Raji (cell line): ENCODE results near the gene IGHMBP2.

ENCODE experiments used
- POLR2A ChIP-seq: IDR thresholded peaks from 2 replicates; pipeline ENCODE4 v1.6.1; 2011; ENCODE audit warnings: low read depth, low read length, control low read depth; ENCODE audit not compliant: insufficient read depth

The IGHMBP2 gene

DNA sequence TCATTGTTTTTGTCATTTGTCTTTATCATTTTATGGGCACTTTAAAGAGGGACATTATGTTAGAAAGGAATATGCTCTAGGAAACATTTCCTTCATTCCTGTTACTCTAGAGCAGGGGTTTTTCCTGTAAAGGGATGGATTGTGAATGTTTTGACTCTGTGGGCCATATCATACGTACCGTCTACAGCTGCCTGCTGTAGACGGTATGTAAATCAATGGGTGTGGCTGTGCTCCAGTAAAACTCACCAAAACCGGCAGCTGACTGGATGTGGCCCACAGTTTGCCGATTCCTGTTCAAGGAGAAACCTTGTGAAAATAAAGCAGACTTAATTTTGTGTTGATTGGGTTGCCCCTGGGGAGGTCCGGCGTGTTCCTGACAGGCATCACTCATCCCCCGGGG lies 7.3 kb downstream of the IGHMBP2 start:
- no peak for TF ChIP-seq POLR2A

DNA sequence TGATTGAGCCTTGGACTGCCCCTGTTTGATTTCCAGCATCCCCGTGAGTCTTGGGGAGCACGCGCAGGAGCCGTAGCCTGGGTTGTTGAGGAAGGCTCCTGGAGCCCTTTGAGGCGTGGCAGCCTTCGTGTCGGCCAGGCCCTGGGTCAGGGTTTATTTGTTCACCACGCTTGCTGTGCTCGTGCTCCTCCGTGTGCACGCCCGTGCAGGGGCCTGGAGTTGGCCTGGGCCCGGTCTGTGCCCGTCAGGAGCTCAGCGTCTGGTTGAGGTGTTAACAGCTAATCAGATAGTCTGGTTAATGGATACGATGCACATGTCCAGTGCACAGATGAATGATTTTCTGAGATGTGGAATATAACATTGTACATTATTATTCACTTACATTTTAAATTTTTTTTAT lies 8.0 kb downstream of the IGHMBP2 start:
- TF ChIP-seq POLR2A = no peak

GRCh38 chr11:68912254-68912653 lies 8.6 kb downstream of the IGHMBP2 start:
- TF ChIP-seq POLR2A = no peak

DNA sequence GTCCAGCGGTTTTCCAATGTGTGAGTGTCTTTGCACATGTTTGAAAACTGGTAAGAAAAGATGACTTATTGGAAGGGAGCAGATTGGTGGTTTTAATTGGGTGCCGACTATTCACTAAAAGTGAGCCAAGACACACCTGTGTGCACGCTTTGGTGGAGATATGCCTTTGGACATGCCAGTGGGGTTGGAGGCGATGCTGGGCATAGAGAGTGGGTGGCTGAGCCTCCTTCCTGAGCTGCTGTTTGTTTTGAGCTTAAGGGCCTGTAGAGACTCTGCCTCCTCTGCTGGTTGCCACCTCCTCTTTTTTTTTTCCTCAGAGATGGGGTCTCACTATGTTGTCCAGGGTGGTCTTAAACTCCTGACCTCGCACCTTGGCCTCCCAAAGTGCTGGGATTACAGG lies 9.5 kb downstream of the IGHMBP2 start:
- TF ChIP-seq POLR2A = no peak

GRCh38 chr11:68914761-68915160 lies 11.1 kb downstream of the IGHMBP2 start:
- TF ChIP-seq POLR2A = no peak

DNA sequence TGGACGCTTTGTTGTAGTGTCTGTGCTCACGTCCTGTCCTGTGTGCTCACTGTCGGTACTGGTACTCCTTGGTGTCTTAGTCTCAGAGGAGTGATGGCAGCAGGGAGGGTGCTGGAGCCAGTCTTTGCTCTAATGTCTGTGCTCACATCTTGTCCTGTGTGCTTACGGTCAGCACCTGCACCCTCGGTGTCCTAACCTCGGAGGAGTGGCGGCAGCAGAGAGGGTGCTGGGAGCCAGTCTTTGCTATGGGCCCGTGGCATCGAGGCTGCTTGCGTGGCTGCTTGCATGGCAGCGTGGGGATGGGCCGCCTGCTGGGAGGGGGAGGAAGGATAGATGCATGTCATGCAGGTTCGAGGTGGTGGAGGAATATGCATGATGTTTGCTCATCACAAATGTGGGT lies 12.7 kb downstream of the IGHMBP2 start:
- no peak for TF ChIP-seq POLR2A

GRCh38 chr11:68923614-68924013 lies 19.9 kb downstream of the IGHMBP2 start:
- no peak for TF ChIP-seq POLR2A

DNA sequence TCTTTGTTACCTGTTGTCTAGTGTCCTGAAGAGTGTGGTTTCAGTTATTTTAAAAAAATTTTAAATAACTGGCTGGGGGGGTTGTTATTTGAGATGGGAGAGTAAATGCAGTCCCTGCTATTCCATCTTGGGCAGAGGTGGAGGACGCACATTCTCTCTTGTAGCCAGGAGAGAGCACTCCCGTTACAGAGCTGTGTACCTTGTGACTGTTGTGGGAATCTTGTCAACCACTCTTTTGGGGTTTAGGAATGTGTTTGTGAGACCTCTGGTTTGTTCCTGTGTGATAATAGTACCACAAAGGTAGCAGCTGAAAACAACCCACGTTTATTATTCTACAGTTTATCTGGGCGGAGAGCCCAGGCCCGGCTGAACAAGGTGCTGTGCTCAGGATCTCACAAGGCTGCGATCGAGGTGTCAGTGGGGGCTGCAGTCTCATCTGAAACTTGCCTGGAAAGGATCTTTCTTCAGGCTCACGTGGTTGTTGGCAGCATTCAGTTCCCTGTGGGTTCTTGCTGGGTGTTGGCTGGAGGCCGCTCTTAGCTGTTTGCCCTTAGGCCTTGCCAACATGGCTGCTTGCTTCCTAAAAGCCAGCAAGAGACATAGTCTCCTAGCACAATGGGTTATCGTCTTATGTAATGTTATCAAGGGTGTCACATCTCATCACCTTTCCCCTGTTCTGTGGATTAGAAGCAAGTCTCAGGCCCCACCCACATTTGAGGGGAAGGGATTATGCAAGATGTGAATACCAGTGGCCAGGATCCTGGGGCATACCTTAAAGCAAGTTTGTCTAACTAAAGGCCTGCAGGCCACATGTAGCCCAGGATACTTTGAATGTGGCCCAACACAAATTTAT lies 20.6 kb downstream of the IGHMBP2 start:
- no peak for TF ChIP-seq POLR2A

GRCh38 chr11:68925611-68926010 lies 21.9 kb downstream of the IGHMBP2 start:
- TF ChIP-seq POLR2A = no peak

DNA sequence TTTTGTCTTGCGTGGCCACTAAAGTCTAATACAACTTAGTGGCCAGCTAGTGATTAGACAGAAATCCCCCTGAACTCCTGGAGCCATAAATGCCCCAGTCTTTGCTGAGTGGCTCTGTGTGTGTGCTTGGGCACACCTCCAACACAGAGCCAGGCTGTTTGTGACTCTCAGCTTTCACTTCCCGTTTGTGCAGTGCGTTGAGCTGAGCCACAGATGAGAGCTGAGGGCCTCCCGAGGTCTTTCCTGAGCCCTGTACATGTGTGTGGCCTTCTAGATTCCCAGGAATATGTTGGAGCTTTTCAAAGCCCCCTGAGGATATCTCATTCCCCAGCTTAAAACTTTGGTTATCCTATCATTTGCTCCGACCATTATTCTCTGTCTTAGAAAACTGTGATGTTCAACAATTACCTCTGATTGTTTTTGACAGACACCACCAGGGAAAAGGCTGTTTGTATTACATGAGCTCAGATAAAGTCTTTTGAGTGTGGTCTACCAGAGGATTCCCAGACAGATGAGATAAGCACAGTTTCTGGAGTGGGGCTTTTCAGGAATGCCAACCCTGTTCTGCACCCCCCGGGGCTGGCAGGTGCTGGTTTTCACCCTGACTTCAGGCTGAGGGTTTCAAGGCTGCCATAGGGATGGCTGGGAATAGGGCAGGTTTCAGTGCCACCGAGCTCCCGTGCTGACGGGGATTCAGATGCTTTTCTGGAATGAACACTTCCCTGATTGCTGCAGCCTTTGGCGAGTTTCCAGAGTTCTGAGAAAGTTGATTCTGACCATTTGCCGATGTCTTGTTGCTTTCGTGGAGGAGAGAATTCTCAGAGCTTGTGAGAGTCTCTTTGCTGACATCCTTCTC lies 23.8 kb downstream of the IGHMBP2 start:
- no peak for TF ChIP-seq POLR2A

GRCh38 chr11:68928136-68928880 lies 24.6 kb downstream of the IGHMBP2 start:
- TF ChIP-seq POLR2A = no peak

- no peak for TF ChIP-seq POLR2A
These were observed 25.4 kb downstream of the IGHMBP2 start for GRCh38 chr11:68929135-68929534.

DNA sequence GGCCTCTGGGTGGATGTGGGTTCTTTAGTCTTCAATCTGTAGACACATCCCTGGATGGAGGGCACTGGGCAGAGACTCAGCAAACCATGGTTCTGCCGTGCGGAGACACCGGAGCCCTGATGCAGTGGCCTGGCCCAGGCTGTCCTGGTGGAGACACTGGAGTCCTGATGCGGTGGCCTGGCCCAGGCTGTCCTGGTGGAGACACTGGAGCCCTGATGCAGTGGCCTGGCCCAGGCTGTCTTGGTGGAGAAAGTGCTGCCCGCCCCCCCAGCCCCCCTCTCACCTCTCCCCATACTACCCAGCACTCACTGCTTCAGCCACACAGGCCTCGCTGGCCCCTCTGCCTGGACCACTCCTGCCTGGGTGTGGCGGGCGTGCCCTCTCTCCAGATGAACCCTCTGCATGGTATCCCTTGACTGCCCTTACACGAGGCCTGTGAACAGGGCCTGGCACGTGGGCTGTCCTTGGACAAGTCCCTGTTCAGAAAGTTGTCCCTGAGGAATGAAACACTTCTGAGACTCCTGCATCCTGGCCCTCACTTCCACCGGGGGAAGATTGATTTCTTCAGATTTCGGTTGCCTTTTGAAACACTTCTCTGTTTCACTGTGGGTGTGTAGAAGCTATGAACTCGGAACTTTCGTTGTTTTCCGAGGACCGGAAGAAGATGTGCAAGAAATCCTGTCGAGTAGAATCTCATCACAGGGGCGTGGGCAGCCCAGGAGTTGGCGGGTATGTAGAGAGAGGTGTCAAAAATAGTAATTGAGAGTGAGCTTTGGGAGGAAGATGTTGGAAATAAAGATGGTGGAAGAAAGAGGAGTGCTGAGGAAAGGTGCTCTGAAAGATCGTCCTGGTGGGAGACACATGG lies 26.2 kb downstream of the IGHMBP2 start:
- TF ChIP-seq POLR2A = no peak
